Effector memory CD8-positive, alpha-beta T cell (primary cell): Measurements from ENCODE around the gene NDUFAF4.
A peak's percentile ranks its signal among the peaks of the same experiment; 100 is the strongest.

Source experiments
- ATAC-seq: fragments of 150-1000 bp; cut with Tn5 transposase; replicated peaks from 2 replicates; pipeline ENCODE4 v1.10.0; 2021; ENCODE audit warnings: mild to moderate bottlenecking, moderate library complexity
- DNase-seq, 3 experiments: peaks; one replicate each; pipeline ENCODE4 v3.0.0; 2021
- H3K27ac Mint-ChIP-seq, 2 donors: one replicate each; pipeline ENCODE4 v1.8.0; 2022; ENCODE audit warnings: mild to moderate bottlenecking in 2 of 2, mixed read lengths in 2 of 2, moderate library complexity in 2 of 2
- H3K27me3 Mint-ChIP-seq, 2 donors: one replicate each; pipeline ENCODE4 v1.8.0; 2022; ENCODE audit warnings: mixed read lengths in 2 of 2
- H3K36me3 Mint-ChIP-seq: one replicate; pipeline ENCODE4 v1.8.0; 2022; ENCODE audit warnings: mild to moderate bottlenecking, moderate library complexity, mixed read lengths; ENCODE audit not compliant: insufficient read depth
- H3K4me1 Mint-ChIP-seq, 2 donors: one replicate each; pipeline ENCODE4 v1.8.0; 2022; ENCODE audit warnings: low read depth in 2 of 2, mixed read lengths in 2 of 2
- H3K4me3 Mint-ChIP-seq, 2 donors: one replicate each; pipeline ENCODE4 v1.8.0; 2022; ENCODE audit warnings: mild to moderate bottlenecking in 2 of 2, mixed read lengths in 2 of 2, moderate library complexity in 2 of 2
- H3K9me3 Mint-ChIP-seq, 2 donors: one replicate each; pipeline ENCODE4 v1.8.0; 2022; ENCODE audit warnings: mixed read lengths in 2 of 2
- total RNA-seq, 9 experiments: gene quantifications; one replicate each; lab custom pipeline; 2026; lab: John Stamatoyannopoulos, UW

NDUFAF4 gene
- total RNA-seq, result 6.7 to 75.4 (median 20.7) reads per million in 9 experiments

- H3K4me3 Mint-ChIP-seq, result peak within 1 kb of the TSS; percentile 90 to 95
- no peaks in the 10 kb centered on the region for H3K9me3 Mint-ChIP-seq
- peaks cover 25% of the 10 kb centered on the region for H3K36me3 Mint-ChIP-seq
- peak within 1 kb of the TSS; percentile 93 to 98 for H3K27ac Mint-ChIP-seq
- H3K27me3 Mint-ChIP-seq, result peaks cover 14 to 17% of the 10 kb centered on the region in 2 donors
- DNase-seq (peak; percentile 92), ATAC-seq (peak; percentile 90)
- H3K4me1 Mint-ChIP-seq, result peaks cover 13 to 17% of the 10 kb centered on the region in 2 donors
Measured at GRCh38 chr6:96897396-96898240, at the start of gene NDUFAF4. NDUFAF4 (minus strand) TSS chr6:96897891; CDS start chr6:96897801, 90 bp downstream.

DNA sequence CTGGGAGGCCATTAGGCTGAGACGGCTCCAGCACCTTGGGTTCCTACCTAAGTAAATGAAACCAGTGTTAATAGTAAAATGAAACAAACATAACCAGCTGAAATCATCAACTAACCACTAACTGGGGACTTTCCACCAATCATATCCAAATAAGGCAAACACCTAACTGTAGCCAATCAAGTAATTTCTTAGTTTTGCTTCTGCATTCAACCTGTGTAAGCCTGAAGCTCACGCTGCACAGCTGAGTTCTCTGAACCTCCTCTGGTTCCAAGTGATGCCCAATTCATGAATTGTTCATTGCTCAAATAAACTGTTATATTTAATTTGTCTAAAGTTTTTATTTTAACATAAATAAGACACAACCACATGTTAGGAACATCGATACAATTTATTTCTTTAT is 49.4 kb upstream of the NDUFAF4 start:
- Mint-ChIP-seq H3K4me3 (no peak overlapping the region), H3K27me3 (no peaks in the 10 kb centered on the region), H3K9me3 (no peaks in the 10 kb centered on the region), H3K4me1 (peaks cover 0 to 5% of the 10 kb centered on the region in 2 donors), H3K27ac (no peak overlapping the region), H3K36me3 (no peaks in the 10 kb centered on the region)
- no peak for DNase-seq
- peak; percentile 89 for ATAC-seq

DNA sequence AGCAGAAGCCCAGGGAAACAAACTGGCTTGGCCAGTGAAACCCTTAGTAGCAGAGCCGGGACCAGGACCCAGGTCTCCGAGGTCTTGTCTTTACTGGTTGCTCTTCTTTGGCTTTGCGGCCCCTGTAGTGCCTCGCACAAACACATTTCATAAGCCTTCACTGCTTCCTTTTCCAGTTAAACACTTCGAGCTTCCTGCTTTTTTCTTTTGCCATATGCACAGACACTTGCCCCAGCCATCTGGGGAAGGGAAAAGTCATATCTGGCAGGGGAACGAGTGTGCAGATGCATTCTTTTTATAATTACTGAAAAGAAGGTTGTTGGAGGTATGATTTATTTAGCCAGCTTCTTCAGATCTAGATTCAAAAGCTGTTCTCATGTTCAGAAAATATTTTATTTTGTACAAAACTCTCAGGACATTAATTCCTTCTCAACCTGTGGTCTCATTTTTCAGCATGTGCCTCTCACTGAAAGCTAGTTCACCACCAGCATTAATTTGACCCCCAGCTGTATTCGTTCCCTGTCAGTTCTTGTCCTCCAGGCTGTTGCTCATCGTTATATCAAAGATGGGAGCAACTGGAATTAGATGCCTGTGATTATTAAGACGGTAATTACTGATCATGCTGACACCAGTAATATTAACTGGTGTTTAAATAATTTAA is 46.0 kb upstream of the NDUFAF4 start:
- Mint-ChIP-seq H3K27me3 (no peaks in the 10 kb centered on the region), H3K9me3 (no peaks in the 10 kb centered on the region), H3K27ac (no peak overlapping the region), H3K36me3 (no peaks in the 10 kb centered on the region), H3K4me1 (peaks cover 0 to 9% of the 10 kb centered on the region in 2 donors), H3K4me3 (no peak overlapping the region)
- ATAC-seq (no peak), DNase-seq (no peak)

- H3K4me1 Mint-ChIP-seq, result peaks cover 0 to 9% of the 10 kb centered on the region in 2 donors
- H3K9me3 Mint-ChIP-seq, result no peaks in the 10 kb centered on the region
Measured at GRCh38 chr6:96942676-96943075, 45.0 kb upstream of the NDUFAF4 start.

GRCh38 chr6:96940322-96940721 is 42.6 kb upstream of the NDUFAF4 start:
- Mint-ChIP-seq H3K27ac (no peak overlapping the region), H3K4me3 (no peak overlapping the region), H3K27me3 (no peaks in the 10 kb centered on the region), H3K9me3 (no peaks in the 10 kb centered on the region), H3K4me1 (peaks cover 0 to 5% of the 10 kb centered on the region in 2 donors), H3K36me3 (no peaks in the 10 kb centered on the region)
- DNase-seq, result no peak
- no peak for ATAC-seq

More at GRCh38 chr6:96942676-96943075, 45.0 kb upstream of the NDUFAF4 start:
- no peak for DNase-seq
- no peak for ATAC-seq
- Mint-ChIP-seq H3K27ac (no peak overlapping the region), H3K4me3 (no peak overlapping the region), H3K27me3 (no peaks in the 10 kb centered on the region), H3K36me3 (no peaks in the 10 kb centered on the region)

DNA sequence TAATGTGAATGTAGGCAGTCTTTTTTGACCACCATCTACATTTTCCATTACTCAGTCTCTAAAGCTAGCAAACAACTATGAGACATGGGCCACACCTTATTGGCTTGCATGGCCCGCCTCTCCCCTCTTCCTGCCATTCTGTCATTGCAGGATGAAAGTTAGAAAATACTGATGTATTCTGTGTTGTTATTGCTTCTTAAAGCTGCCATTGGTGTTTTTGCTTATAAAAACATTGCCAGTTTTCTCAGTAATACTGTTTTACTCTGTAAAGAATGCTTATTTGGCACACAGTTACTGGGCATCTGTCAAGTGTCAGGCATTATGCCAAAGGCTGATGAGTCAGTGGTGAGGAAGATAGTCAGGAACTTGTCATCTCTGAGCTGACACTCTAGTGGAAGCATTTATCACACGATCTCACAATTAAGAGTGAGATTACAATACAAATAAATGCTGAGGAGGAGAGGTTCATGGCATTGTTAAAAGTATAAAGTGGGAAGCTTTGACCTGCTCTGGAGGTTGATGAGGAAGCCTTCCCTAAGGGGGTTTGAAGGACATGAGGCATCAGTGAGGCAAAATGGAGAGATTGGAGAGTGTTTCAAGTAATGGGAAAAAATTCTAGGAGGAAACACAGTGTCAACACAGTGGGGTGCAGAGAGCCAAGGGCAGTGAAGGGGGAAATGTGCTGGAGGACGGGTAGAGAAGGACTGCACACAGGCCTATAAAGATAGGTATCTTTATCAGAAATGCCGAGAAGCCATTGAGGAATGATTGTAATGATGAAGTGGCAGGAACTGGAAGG is 41.5 kb upstream of the NDUFAF4 start:
- Mint-ChIP-seq H3K36me3 (no peaks in the 10 kb centered on the region), H3K9me3 (no peaks in the 10 kb centered on the region), H3K4me3 (no peak overlapping the region), H3K27me3 (no peaks in the 10 kb centered on the region), H3K4me1 (peaks cover 0 to 5% of the 10 kb centered on the region in 2 donors), H3K27ac (no peak overlapping the region)
- no peak for DNase-seq
- no peak for ATAC-seq

GRCh38 chr6:96934087-96934486 is 36.4 kb upstream of the NDUFAF4 start:
- ATAC-seq, result no peak
- Mint-ChIP-seq H3K4me1 (peaks cover 0 to 1% of the 10 kb centered on the region in 2 donors), H3K27me3 (peaks cover 0 to 17% of the 10 kb centered on the region in 2 donors), H3K36me3 (no peaks in the 10 kb centered on the region), H3K9me3 (no peaks in the 10 kb centered on the region), H3K27ac (no peak overlapping the region), H3K4me3 (no peak overlapping the region)
- no peak for DNase-seq

GRCh38 chr6:96931198-96931597 is 33.5 kb upstream of the NDUFAF4 start:
- DNase-seq, result no peak
- Mint-ChIP-seq H3K9me3 (no peaks in the 10 kb centered on the region), H3K27ac (no peak overlapping the region), H3K27me3 (peaks cover 0 to 17% of the 10 kb centered on the region in 2 donors), H3K4me1 (no peaks in the 10 kb centered on the region), H3K36me3 (no peaks in the 10 kb centered on the region), H3K4me3 (no peak overlapping the region)
- no peak for ATAC-seq

- H3K36me3 Mint-ChIP-seq, result peaks cover 4% of the 10 kb centered on the region
Measured at GRCh38 chr6:96929741-96930140, 32.0 kb upstream of the NDUFAF4 start.

DNA sequence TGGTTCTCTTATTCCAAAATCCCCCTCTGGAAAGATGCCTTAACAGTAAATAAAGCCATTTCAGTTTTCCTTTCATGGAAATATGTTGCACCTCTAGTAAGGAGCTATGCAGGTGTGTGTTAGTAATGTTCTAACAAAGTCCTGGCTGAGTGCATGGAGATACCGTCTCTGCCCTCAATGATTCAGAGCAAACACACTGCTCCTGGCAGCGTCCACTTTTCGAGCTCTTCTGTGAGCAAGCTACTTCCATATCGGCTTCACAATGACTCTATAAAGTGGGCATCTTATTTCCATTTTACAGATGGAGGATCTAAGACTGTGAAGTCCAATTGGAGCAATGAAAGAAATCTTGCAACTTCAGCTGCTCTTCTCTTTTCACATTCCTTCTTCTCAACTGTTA is 30.0 kb upstream of the NDUFAF4 start:
- DNase-seq (no peak), ATAC-seq (no peak)
- Mint-ChIP-seq H3K4me1 (peaks cover 15% of the 10 kb centered on the region in 2 donors), H3K27ac (no peak overlapping the region), H3K4me3 (no peak overlapping the region), H3K27me3 (peaks cover 0 to 10% of the 10 kb centered on the region in 2 donors), H3K9me3 (no peaks in the 10 kb centered on the region), H3K36me3 (peaks cover 16% of the 10 kb centered on the region)

More at GRCh38 chr6:96929741-96930140, 32.0 kb upstream of the NDUFAF4 start:
- Mint-ChIP-seq H3K4me3 (no peak overlapping the region), H3K27me3 (peaks cover 0 to 17% of the 10 kb centered on the region in 2 donors), H3K27ac (no peak overlapping the region), H3K9me3 (no peaks in the 10 kb centered on the region), H3K4me1 (peaks cover 4 to 6% of the 10 kb centered on the region in 2 donors)
- ATAC-seq, result no peak
- no peak for DNase-seq

GRCh38 chr6:96926425-96926824 is 28.7 kb upstream of the NDUFAF4 start:
- H3K4me3 Mint-ChIP-seq, result no peak overlapping the region
- no peak for DNase-seq
- peaks cover 16% of the 10 kb centered on the region for H3K36me3 Mint-ChIP-seq
- H3K27ac Mint-ChIP-seq, result peak overlapping the region in 1 of 2 donors; percentile 17
- peaks cover 0 to 10% of the 10 kb centered on the region in 2 donors for H3K27me3 Mint-ChIP-seq
- ATAC-seq, result no peak
- peaks cover 18 to 24% of the 10 kb centered on the region in 2 donors for H3K4me1 Mint-ChIP-seq
- no peaks in the 10 kb centered on the region for H3K9me3 Mint-ChIP-seq

GRCh38 chr6:96925290-96925687 is 27.6 kb upstream of the NDUFAF4 start:
- DNase-seq (no peak), ATAC-seq (no peak)
- Mint-ChIP-seq H3K27ac (peak overlapping the region; percentile 98 to 99), H3K4me3 (peak overlapping the region; percentile 94 to 97), H3K27me3 (no peaks in the 10 kb centered on the region), H3K4me1 (peaks cover 18 to 24% of the 10 kb centered on the region in 2 donors), H3K36me3 (peaks cover 16% of the 10 kb centered on the region), H3K9me3 (no peaks in the 10 kb centered on the region)

DNA sequence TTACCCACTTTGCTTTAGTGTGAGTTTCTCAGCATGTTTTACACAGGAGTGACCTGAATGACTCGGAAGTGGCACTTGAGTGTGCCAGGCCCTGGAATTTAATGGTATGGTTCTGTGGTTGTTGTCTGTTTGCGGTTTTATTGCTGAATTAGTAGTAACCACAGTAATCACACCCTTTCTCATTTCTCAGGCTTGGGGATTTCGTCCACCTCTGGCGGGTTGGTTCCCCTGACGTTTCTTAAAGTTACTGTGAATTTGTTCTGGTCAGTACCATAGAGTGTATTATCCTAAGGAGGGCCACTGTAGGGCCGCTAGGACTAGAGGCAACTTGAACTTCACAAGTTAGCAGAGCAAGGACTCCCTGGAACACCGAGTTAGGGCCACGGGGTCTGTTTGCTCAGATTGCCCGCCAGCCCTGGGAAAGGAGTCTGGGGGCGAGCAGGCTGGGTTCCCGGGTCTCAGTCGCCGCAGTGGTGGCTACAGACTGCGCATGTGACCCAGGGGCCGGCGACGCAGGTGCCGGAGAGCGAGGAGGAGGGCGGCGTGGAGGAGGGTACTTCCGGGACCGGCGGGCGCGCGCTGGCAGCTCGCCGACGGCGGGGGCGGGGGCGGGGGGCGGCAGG is 26.3 kb upstream of the NDUFAF4 start:
- H3K4me1 Mint-ChIP-seq, result peaks cover 18 to 24% of the 10 kb centered on the region in 2 donors
- no peaks in the 10 kb centered on the region for H3K27me3 Mint-ChIP-seq
- H3K4me3 Mint-ChIP-seq, result peak overlapping the region; percentile 94 to 97
- peak overlapping the region; percentile 98 to 99 for H3K27ac Mint-ChIP-seq
- ATAC-seq, result peak; percentile 32
- DNase-seq, result no peak
- H3K9me3 Mint-ChIP-seq, result no peaks in the 10 kb centered on the region
- H3K36me3 Mint-ChIP-seq, result peaks cover 16% of the 10 kb centered on the region
